GM18861 (cell line): ENCODE results near the gene GJA5.
"Not testable (repeated sequence)": the region's sequence is repeated elsewhere in the genome, so short reads cannot be mapped to it uniquely, and the experiment has no call there.

Experiments
- ATAC-seq: cut with Tn5 transposase; IDR thresholded peaks from one replicate; pipeline ENCODE4 v1.9.1; 2021; ENCODE audit not compliant: unreplicated experiment

Gene GJA5

GRCh38 chr1:147734291-147734841 is 26.0 kb downstream of the GJA5 start:
- ATAC-seq, result not testable (repeated sequence)

- no peak for ATAC-seq
These were observed 31.1 kb downstream of the GJA5 start for GRCh38 chr1:147729315-147729714.

DNA sequence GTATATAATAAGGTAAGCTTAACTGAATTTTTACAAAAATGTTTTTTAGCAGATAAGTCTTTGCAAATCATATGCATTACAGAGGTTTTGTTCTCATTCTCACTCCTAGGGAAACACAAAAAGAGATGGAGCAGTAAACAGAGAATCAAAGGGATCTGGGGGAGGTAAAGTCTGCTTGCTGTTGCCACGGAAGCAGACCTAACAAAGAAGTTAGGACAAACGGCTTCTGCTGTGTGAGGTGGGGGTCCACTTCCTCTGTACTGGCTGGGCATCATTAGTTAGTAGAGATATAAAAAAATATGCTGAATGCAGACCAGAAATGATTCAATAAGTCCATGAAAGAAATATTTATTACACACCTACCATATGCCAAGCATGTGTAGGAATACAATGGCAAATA is 34.2 kb downstream of the GJA5 start:
- no peak for ATAC-seq

GRCh38 chr1:147725685-147726084 is 34.7 kb downstream of the GJA5 start:
- no peak for ATAC-seq

DNA sequence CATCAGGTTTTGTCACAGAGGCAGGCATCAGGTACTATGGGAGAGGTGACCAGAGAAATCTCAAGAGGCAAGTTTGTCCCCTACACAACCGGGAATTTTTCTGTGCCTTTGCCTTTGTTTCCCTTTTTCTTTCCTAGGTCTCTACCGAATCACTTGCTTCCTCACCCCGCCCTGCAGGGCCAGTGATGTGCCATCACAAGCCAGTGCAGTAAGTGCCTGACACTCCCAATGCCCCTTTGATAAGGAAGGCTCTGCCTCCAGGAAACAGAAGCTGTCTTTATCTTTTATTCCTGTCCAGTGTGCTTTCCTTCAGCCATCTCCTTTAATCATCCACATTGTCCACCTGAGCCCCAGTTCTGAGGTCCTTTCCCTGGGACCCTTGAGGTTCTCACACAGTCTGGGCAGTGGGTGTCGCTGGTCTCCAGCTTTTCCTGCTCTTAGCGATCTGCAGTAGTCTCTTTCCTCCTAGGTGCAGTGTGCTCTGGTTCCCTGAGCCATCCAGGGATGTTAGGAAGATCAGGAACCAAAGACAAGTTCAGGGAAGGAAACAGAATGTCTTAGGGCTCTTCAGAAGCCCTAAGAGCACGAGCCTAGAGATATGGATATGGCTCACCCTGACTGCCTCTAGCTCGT is 36.6 kb downstream of the GJA5 start:
- ATAC-seq, result no peak

DNA sequence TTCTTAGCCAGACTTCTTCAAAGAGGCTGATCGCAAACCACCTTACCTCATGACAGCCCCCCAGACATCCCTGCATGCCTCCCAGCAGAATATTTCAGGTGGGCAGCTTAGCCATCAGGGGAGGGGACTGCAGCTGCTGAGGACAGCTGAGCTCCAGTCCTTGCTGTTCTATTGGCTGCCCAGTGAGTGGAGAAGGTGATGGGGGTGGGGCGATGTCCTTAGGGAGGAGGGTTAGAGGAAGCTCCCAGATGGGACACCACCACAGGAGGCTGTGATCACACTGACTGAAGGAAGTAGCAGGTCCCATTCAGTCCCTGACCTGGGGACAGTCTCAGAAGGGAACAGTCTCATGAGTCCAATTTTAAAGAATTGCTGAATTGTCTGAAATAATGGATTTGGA is 38.3 kb downstream of the GJA5 start:
- no peak for ATAC-seq

GRCh38 chr1:147721716-147722115 is 38.7 kb downstream of the GJA5 start:
- no peak for ATAC-seq

- no peak for ATAC-seq
These were observed 39.8 kb downstream of the GJA5 start for GRCh38 chr1:147720557-147720956.

- ATAC-seq, result no peak
These were observed 40.6 kb downstream of the GJA5 start for GRCh38 chr1:147719711-147720225.

- no peak for ATAC-seq
These were observed 41.2 kb downstream of the GJA5 start for GRCh38 chr1:147719029-147719698.

DNA sequence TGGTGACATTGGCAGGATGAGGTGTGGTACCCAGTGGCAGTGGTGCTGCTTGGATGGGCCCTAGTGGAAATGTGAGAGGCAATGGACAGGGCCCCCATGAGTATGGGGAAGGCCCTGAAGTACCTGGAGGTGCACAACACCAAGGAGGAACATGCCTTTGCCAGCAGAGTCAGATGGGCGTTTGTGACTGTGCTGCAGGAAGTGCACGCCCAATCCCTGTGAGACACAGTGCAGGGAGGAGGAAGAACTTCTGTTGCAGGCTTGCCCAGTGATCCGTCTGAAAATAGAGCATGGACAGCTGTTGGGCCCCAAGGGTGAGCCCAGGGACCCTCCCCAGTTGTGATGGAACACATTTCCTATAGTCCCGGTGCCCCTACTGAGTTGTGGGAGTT is 42.7 kb downstream of the GJA5 start:
- no peak for ATAC-seq

DNA sequence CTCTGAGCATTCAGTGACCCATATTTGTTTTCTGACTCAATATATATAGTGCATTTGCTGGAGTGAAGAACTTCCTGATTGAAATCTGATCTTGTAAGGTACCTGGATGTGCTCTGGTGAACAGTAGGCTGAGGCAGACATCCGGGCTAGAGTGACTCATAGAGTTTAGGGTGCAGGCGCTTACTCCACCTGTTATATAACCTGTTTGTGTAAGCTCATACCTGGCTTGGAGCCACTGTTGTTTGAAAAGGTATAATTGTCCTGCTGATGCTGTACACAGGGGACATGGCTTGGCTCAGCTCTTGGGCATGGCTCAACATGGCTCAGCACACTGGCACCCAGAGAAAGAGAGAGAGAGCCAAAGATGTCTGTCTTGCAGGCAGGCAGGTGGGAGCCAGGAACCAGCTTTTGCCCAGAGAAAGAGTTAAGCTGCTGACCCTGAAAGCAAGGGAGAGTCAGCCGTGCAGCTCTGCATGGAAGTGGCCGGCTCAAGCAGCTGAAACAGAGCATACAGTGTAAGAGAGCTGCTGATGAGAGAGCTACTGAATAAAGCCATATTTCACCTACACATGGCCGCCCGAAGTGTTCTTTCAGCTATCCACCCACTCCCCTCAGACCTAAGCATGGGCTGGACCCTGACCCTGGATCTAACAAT is 43.2 kb downstream of the GJA5 start:
- ATAC-seq, result no peak

- no peak for ATAC-seq
These were observed 47.8 kb downstream of the GJA5 start for GRCh38 chr1:147712605-147713004.
